CD4-positive, alpha-beta memory T cell (primary cell): ENCODE results near the gene IL17RD. TPM values are rescaled to one million over a fixed set of nuclear protein-coding genes. Genes with fewer than 3 reads are reported as not detected.

ENCODE experiments used
- CTCF ChIA-PET: fragments of 350-600 bp; sonication (Branson Sonifier 250); formaldehyde crosslinking; loops from one replicate; lab custom pipeline; 2021; ENCODE audit warnings: inconsistent platforms; ENCODE audit not compliant: partially characterized antibody; lab: Charles Lee
- POLR2A ChIA-PET: fragments of 350-600 bp; sonication (Branson Sonifier 250); formaldehyde crosslinking; loops from one replicate; lab custom pipeline; 2021; ENCODE audit not compliant: partially characterized antibody; lab: Charles Lee
- DNase-seq, 5 donors: peaks; one replicate each; pipeline versions ENCODE4 v3.0.0 to v3.0.0-alpha.2; 2020 to 2022; ENCODE audit warnings: mixed read lengths in 1 of 5
- H3K27ac ChIP-seq: one replicate; pipeline ENCODE4 v1.7.0; 2013; ENCODE audit warnings: low read depth, low read length
- H3K27me3 ChIP-seq: 2 replicates; pipeline ENCODE4 v1.7.0; 2013; ENCODE audit warnings: mild to moderate bottlenecking, low read length, moderate library complexity; ENCODE audit not compliant: insufficient read depth
- H3K36me3 ChIP-seq: 2 replicates; pipeline ENCODE4 v1.7.0; 2013; ENCODE audit warnings: mild to moderate bottlenecking, low read length, moderate library complexity; ENCODE audit not compliant: insufficient read depth
- H3K4me1 ChIP-seq: 2 replicates; pipeline ENCODE4 v1.7.0; 2013; ENCODE audit warnings: mild to moderate bottlenecking, low read length, moderate library complexity; ENCODE audit not compliant: insufficient read depth
- H3K4me3 ChIP-seq, 2 donors: one replicate each; pipeline ENCODE4 v1.7.0; 2013; ENCODE audit warnings: low read length in 2 of 2, mild to moderate bottlenecking in 1 of 2
- H3K9me3 ChIP-seq, 2 donors: one replicate each; pipeline ENCODE4 v1.7.0; 2013; ENCODE audit warnings: low read length in 2 of 2, control low read depth in 1 of 2; ENCODE audit not compliant: control insufficient read depth in 1 of 2
- H3K27ac Mint-ChIP-seq, 7 donors: one replicate each; pipeline ENCODE4 v1.8.0; 2020 to 2021; ENCODE audit warnings: mixed read lengths in 7 of 7, mild to moderate bottlenecking in 6 of 7, inconsistent platforms in 3 of 7, moderate library complexity in 3 of 7
- H3K27me3 Mint-ChIP-seq, 2 donors: one replicate each; pipeline ENCODE4 v1.8.0; 2020 to 2021; ENCODE audit warnings: mixed read lengths in 2 of 2
- H3K36me3 Mint-ChIP-seq, 2 donors: one replicate each; pipeline ENCODE4 v1.8.0; 2020 to 2021; ENCODE audit warnings: mixed read lengths in 2 of 2, inconsistent platforms in 1 of 2, mild to moderate bottlenecking in 1 of 2
- H3K4me1 Mint-ChIP-seq, 4 donors: one replicate each; pipeline ENCODE4 v1.8.0; 2020 to 2021; ENCODE audit warnings: mixed read lengths in 4 of 4, mild to moderate bottlenecking in 1 of 4
- H3K4me3 Mint-ChIP-seq, 8 donors: one replicate each; pipeline ENCODE4 v1.8.0; 2020 to 2021; ENCODE audit warnings: mixed read lengths in 8 of 8, mild to moderate bottlenecking in 7 of 8, moderate library complexity in 6 of 8, inconsistent platforms in 3 of 8
- H3K9me3 Mint-ChIP-seq, 8 donors: one replicate each; pipeline ENCODE4 v1.8.0; 2020 to 2021; ENCODE audit warnings: mixed read lengths in 8 of 8, mild to moderate bottlenecking in 5 of 8, inconsistent platforms in 3 of 8, moderate library complexity in 1 of 8
- intact Hi-C: fragments of 100-400 bp; cut with micrococcal nuclease; formaldehyde crosslinking; loops from one replicate; pipeline ENCODE4 v1.15.1; 2023
- polyA plus RNA-seq, 2 donors: library from polyadenylated mRNA; unstranded; fragments of 300-500 nt; fragmentation: Illumina TruSeq; gene quantifications; one replicate each; pipeline ENCODE4 v1.2.3, GENCODE V29; 2021
- total RNA-seq, 2 experiments: library from RNA; stranded (reverse); gene quantifications; one replicate each; pipeline ENCODE4 v1.2.3, GENCODE V29; 2021

IL17RD gene
- total RNA-seq (not detected), polyA plus RNA-seq (not detected)

DNA sequence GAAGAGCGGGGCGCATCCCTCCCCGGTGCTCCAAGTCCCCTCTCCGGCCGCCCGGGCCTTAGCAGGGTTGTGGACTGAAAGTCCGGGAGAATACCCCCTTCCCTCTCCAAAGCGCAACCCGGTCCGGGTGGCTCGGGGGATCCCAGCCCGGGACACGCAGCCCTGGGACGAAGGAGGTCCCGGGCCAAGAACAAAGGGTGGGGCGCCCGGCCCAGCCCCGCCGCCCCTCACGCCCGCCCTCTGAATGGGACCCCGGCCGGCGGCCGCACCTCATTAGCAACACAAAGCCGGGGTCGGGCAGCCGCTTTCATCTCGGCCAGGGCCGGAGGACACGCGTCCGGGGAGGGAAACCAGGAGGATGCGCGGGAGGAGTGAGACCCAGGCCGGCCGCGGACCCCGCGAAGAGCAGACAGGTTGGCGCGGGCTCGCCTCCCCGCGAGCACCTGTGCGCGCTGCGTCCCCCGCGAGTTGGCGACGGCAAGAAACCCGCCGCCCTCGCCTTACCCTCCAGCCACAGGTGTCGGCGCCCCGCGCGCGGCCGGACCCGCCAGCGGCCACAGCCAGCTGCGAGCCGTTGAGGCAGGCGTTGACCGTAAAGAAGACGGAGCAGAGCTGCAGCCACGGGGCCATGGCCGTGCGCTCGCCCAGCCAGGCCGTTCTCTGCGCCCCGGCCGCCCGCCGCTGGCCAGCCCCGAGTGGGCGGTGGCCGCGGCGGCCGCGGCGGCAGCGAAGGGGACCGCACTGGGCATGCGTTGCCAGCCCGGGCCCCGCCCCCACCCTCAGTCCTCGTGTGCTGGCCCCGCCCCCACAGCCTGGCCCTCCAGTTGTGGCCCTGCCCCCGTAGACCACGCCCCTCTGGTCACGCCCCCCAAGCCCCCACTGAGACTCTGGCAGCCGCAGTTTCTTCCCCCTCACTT lies at the start of gene IL17RD:
TSS of gene IL17RD (minus strand) at position 697 of the 917 bp plus-strand sequence. CDS start at position 630, 67 bp downstream.
- no peak within 1 kb of the TSS for H3K27ac Mint-ChIP-seq
- H3K27me3 Mint-ChIP-seq = peaks cover 42 to 56% of the 10 kb centered on the region in 2 donors
- H3K4me3 Mint-ChIP-seq = peak within 1 kb of the TSS; percentile 79 to 91 (median 87)
- Histone ChIP-seq H3K27ac (no peak within 1 kb of the TSS), H3K9me3 (no peaks in the 10 kb centered on the region), H3K4me1 (peaks cover 11% of the 10 kb centered on the region), H3K27me3 (peaks cover 21% of the 10 kb centered on the region), H3K36me3 (no peaks in the 10 kb centered on the region), H3K4me3 (peak within 1 kb of the TSS in 1 of 2 donors; percentile 34)
- ChIA-PET POLR2A (no interaction called here), CTCF (interaction anchor here (1.6 kb wide), 1 partner anchor 9 kb away, joined by 4 read pairs; no protein-coding TSS in a partner anchor)
- peak in 3 of 5 donors; percentile 8 to 14 (median 9) for DNase-seq
- H3K36me3 Mint-ChIP-seq = no peaks in the 10 kb centered on the region
- peaks cover 4 to 29% (median 10%) of the 10 kb centered on the region in 4 donors for H3K4me1 Mint-ChIP-seq
- H3K9me3 Mint-ChIP-seq = no peaks in the 10 kb centered on the region
- intact Hi-C loops = no loop called here

DNA sequence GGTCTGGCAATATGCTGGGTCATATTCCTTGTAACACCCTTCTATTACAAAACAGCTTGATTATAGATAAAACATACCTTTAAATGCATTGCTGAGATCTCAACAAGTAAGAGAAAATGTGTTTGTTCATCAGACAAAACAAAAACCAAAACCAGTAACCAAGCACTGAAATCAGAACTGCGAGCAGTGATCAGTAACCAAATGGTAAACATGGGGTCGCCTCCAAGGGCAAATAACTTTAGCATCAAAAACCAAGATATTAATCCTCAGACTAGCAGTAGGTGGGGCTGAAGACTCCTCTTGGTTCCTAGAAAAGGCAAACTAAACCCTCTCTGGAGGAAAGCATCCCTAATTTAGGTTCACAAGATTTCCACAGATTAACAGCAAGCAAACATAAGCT lies 41.3 kb upstream of the IL17RD start:
- H3K9me3 ChIP-seq = no peaks in the 10 kb centered on the region
- H3K36me3 ChIP-seq = no peaks in the 10 kb centered on the region
- H3K27ac ChIP-seq = no peak overlapping the region
- Mint-ChIP-seq H3K36me3 (no peaks in the 10 kb centered on the region), H3K27ac (no peak overlapping the region), H3K27me3 (peaks cover 0 to 2% of the 10 kb centered on the region in 2 donors), H3K4me3 (no peak overlapping the region), H3K9me3 (no peaks in the 10 kb centered on the region), H3K4me1 (no peaks in the 10 kb centered on the region)
- CTCF ChIA-PET = interaction anchor here (1.3 kb wide), 1 partner anchor 36 kb away, joined by 3 read pairs; no protein-coding TSS in a partner anchor
- POLR2A ChIA-PET = no interaction called here
- H3K4me3 ChIP-seq = no peak overlapping the region
- H3K27me3 ChIP-seq = no peaks in the 10 kb centered on the region
- intact Hi-C loops = no loop called here
- H3K4me1 ChIP-seq = no peaks in the 10 kb centered on the region
- DNase-seq = no peak

DNA sequence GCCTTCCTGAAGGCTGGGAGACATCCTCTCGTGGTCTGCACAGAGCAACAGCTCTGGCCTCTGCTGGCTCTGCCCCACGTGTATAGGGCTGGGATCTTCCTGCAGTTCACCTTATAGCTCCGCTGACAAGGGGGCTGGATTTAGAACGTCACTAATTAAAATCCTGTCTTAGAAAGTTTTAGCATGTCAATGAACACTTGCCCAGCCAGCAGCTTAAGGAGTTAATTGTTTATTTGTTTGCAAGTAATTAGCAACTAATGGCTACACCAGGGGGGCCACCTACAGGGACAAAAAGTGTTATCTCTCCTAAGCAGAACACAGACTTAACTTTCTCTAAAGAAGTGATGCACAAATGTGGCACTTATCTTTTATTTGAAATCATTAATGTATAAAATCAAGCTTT lies 34.7 kb upstream of the IL17RD start, which contains the start of gene HESX1:
TSS of gene HESX1 (minus strand) at position 84 of the 403 bp plus-strand sequence. CDS start at position 24, 60 bp downstream.
- H3K36me3 Mint-ChIP-seq = no peaks in the 10 kb centered on the region
- no peaks in the 10 kb centered on the region for H3K27me3 ChIP-seq
- no peak within 1 kb of the TSS for H3K27ac Mint-ChIP-seq
- no peak within 1 kb of the TSS for H3K4me3 Mint-ChIP-seq
- H3K4me3 ChIP-seq = no peak within 1 kb of the TSS
- no peaks in the 10 kb centered on the region for H3K9me3 ChIP-seq
- ChIA-PET POLR2A (no interaction called here), CTCF (no interaction called here)
- H3K9me3 Mint-ChIP-seq = peaks cover 0 to 4% (median 0%) of the 10 kb centered on the region in 8 donors
- no peak for DNase-seq
- H3K4me1 ChIP-seq = no peaks in the 10 kb centered on the region
- peaks cover 2 to 4% of the 10 kb centered on the region in 2 donors for H3K27me3 Mint-ChIP-seq
- H3K27ac ChIP-seq = no peak within 1 kb of the TSS
- intact Hi-C loops = no loop called here
- no peaks in the 10 kb centered on the region for H3K4me1 Mint-ChIP-seq
- no peaks in the 10 kb centered on the region for H3K36me3 ChIP-seq

- no peaks in the 10 kb centered on the region for H3K4me1 Mint-ChIP-seq
- no peak overlapping the region for H3K4me3 ChIP-seq
- H3K4me1 ChIP-seq = no peaks in the 10 kb centered on the region
- peaks cover 0 to 4% (median 0%) of the 10 kb centered on the region in 8 donors for H3K9me3 Mint-ChIP-seq
- intact Hi-C loops = no loop called here
- H3K27me3 Mint-ChIP-seq = peaks cover 10 to 11% of the 10 kb centered on the region in 2 donors
- no peaks in the 10 kb centered on the region for H3K27me3 ChIP-seq
- no peak overlapping the region for H3K27ac ChIP-seq
- CTCF ChIA-PET = no interaction called here
- no peaks in the 10 kb centered on the region for H3K36me3 ChIP-seq
- DNase-seq = no peak
- POLR2A ChIA-PET = no interaction called here
- H3K4me3 Mint-ChIP-seq = no peak overlapping the region
- no peaks in the 10 kb centered on the region for H3K9me3 ChIP-seq
- no peak overlapping the region for H3K27ac Mint-ChIP-seq
- no peaks in the 10 kb centered on the region for H3K36me3 Mint-ChIP-seq
Observed at GRCh38 chr3:57194641-57195040, 29.5 kb upstream of the IL17RD start.

DNA sequence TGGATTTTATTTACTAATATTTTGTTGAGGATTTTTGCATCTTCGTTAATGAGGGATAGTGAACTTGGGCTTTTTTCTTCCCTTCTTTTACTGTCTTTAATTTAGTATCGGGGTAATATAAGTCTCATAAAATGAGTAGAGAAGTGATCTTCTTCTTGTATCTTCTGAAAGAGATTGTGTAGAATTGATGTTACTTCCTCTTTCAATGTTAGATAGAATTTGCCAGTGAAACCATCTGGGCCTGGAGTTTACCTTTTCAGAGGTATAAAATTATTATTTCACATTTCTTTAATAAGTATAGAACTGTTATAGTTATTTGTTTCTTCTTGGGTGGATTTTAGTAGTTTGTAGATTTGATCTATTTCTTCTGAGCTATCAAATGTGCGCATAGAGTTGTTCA lies 26.9 kb upstream of the IL17RD start:
- Histone ChIP-seq H3K4me1 (no peaks in the 10 kb centered on the region), H3K9me3 (no peaks in the 10 kb centered on the region), H3K36me3 (no peaks in the 10 kb centered on the region), H3K27me3 (no peaks in the 10 kb centered on the region), H3K27ac (no peak overlapping the region), H3K4me3 (no peak overlapping the region)
- peaks cover 0 to 2% (median 0%) of the 10 kb centered on the region in 8 donors for H3K9me3 Mint-ChIP-seq
- H3K27ac Mint-ChIP-seq = peak overlapping the region in 1 of 7 donors; percentile 1
- CTCF ChIA-PET = no interaction called here
- H3K4me1 Mint-ChIP-seq = no peaks in the 10 kb centered on the region
- no peak overlapping the region for H3K4me3 Mint-ChIP-seq
- H3K36me3 Mint-ChIP-seq = no peaks in the 10 kb centered on the region
- no peak for DNase-seq
- peaks cover 7 to 10% of the 10 kb centered on the region in 2 donors for H3K27me3 Mint-ChIP-seq
- POLR2A ChIA-PET = no interaction called here
- intact Hi-C loops = no loop called here

GRCh38 chr3:57184526-57184925 lies 19.4 kb upstream of the IL17RD start:
- Histone ChIP-seq H3K27ac (no peak overlapping the region), H3K4me1 (no peaks in the 10 kb centered on the region), H3K4me3 (no peak overlapping the region), H3K9me3 (no peaks in the 10 kb centered on the region), H3K36me3 (no peaks in the 10 kb centered on the region), H3K27me3 (no peaks in the 10 kb centered on the region)
- Mint-ChIP-seq H3K27ac (no peak overlapping the region), H3K4me1 (no peaks in the 10 kb centered on the region), H3K27me3 (peaks cover 3 to 5% of the 10 kb centered on the region in 2 donors), H3K9me3 (no peaks in the 10 kb centered on the region), H3K36me3 (no peaks in the 10 kb centered on the region), H3K4me3 (no peak overlapping the region)
- DNase-seq = no peak
- POLR2A ChIA-PET = no interaction called here
- CTCF ChIA-PET = interaction anchor here (0.6 to 2.4 kb wide), 2 partner anchors 15 to 993 kb away, joined by 3 to 9 read pairs; no protein-coding TSS in a partner anchor
- intact Hi-C loops = no loop called here
